HG03342 (cell line): Measurements from ENCODE around the gene TTC31.
A peak's percentile ranks its signal among the peaks of the same experiment; 100 is the strongest.

Experiments used
- ATAC-seq: cut with Tn5 transposase; IDR thresholded peaks from one replicate; pipeline ENCODE4 v1.9.1; 2021; ENCODE audit warnings: mild to moderate bottlenecking, moderate library complexity; ENCODE audit not compliant: unreplicated experiment

Gene TTC31

DNA sequence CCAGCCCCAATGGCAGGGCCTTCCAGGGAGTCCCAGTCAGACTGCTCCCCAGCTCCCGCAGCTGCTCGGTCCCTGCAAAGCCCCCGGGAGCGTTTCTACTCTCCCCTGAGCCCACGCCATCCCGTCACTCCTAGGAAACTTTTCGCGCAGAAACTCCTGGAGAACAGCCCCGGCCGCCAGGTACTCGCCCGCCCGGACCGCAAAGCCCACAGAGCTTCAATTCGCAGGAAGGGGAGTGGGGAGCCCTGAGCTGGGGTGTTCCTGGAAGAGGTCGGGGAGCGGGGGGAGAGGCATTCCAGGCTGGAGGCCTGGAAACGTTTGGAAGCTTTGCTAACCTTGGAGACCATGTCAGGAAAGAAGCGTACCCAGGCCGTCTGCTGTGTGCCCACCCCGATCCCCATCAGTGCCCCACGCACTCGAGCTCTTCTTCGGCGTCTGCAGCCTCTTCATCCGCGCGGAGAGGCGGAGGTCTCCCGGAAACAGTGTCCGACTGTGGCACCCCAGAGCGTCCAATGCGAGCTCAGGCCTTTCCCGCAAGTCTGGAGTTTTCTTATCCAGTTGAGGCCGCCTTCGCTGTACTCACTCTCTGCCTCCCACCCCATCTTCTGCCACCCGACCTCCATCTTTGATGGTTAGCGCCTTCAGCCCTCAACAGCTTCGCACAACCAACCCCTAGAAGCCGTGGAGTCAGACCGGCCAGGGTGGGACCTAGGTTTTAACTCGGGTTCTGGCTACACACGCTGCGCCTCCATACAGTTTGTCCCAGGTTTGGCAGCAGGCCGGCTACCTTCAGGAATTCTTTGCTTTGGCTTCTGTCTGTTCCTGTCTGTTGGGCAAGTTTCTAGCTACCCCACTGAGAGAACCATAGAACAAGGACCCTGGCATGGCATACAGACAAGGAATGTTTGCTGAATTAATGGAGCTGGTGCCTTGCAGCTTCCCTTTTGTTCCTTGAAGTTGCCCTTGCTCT, 20.9 kb downstream of the TTC31 start:
- ATAC-seq: no peak

DNA sequence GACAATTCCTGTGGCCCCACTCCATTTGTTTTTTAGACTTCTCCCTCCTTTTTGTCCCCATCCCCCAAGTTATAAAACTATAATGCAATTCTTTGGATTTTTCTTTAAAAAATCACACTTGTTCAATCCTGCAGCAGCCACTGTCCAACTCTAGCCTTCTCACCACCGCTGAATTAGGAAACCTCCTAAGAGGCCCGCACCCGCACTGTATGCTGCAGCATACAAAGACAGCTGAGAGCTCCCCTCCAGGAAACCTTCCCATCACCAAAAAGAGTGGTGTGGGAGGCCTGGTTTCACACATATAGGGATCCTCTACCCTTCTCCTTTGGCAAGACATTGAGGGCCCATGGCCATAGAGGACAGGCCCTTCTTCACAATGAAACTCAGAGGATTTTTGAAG, 21.7 kb downstream of the TTC31 start:
- no peak for ATAC-seq

DNA sequence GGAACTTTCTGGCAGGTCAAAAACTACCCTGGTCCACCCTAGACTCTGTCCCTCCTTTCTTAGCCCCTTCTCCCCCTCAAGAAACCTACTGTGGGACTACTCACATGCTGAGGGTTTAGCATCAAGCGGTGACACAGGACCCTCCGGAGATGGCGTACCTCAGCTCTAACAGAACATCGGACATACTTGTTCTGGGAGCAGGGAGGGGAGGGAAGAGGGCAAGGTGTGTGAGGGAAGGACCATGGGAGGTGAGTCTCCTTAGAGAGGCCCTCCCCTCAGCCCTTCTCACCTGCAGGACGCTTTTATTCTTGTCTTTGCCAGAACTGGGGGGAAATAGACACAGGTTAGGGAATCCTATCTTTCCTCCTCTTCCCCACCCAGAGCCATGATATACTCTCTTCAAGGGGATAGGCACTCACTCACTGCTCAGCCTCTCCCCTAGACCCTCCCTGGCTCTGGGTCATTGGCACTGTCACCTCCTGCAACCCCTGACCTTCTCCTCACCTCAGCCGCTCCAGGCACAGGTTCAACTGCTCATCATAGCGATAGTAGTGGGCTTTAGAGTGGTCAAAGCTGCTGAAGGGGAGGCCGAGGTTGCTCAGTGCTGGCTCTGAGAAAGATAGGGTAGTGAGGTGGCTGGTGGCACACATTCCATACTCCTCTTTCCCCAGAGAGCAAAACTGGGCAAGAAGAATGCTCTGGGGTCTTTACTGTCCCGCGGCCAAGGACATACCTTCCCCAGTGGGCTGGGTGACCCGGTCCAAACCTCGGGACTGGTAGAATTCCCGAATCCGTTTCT, 22.8 kb downstream of the TTC31 start:
- no peak for ATAC-seq

DNA sequence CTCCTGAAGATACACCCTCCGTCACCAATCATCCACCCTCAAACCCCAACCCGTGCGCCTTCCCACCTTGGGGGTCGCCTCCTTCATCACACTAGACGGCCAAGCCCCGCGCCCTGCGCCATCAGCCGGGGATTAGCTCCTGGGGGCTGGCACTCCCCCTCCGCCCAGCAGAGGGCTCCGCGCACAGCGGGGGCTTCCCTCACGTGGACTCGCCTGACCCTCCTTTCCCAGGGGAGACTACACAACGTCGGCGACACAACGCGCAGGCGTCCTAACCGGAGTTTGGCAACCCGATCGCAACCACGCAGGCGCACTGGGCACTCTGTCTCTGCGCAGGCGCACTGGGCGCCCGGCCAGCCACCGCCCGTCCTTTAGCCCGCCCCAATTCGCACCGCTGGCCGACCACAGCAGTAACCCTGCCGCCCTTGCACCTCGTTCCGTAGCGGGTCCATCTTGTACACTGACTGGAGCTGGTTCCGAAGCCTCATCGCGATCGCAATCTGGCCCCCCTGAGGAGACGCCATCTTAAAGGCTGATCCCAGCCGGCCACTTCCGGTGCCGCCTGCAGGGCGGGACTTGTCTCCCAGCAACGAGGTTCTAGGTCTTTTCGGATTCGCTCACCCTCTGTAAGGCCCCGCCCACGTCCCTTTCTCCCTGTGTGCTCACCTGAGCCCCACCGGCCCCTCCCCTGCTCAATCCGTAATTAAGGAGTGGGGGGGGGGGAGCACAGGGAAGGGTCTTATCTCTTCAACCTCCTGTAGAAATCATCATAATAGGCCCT, 24.5 kb downstream of the TTC31 start, which contains the start of gene PCGF1:
TSS of gene PCGF1 (minus strand) at position 551 of the 781 bp plus-strand sequence. CDS start at position 524, 27 bp downstream.
- ATAC-seq: peak; percentile 88

DNA sequence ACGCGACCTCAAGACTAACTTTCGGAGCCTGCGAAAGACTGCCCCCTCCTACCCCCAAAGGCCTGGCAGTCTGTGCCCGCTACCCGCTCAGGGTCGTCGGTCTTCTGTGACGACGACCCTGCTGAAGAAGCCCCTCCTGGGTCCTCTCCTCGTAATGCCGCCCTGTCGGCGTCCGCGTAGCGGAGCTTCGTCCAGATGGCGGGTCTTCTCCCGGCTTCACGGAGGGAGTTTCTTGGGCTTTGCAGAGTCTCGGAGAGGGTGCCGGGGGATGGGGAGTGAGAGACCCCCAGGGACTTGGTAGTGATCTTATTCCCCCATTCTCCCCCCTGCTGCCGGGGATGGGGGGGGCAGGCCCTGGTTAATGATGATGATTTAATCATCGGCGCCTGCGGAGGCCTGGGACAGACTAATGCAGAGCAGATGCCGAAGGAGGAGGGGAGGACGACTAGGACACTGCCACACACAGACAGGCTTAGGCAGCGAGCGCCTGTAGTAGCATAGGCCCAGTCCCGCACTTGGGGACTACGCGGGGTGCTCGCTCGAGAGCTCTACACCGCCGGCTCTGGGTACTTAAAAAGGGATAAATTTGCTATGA, 25.1 kb downstream of the TTC31 start:
- ATAC-seq: peak; percentile 1

DNA sequence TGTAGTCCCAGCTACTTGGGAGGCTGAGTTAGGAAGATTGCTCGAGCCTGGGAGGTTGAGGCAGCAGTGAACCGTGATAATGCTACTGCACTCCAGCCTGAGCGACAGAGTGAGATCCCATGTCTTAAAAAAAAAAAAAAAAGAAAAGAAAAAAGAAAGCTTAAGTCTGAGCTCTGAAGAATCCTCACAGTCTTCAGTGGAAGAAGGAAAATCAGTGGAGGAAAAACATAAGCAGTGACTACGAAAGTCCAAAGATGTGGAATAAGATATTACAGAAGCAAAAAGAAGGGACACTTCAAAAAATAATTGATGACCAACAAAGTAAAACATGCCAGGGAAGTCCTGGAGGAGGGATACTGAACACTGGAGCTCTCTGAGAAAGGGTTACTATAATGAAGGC, 27.4 kb downstream of the TTC31 start:
- no peak for ATAC-seq

DNA sequence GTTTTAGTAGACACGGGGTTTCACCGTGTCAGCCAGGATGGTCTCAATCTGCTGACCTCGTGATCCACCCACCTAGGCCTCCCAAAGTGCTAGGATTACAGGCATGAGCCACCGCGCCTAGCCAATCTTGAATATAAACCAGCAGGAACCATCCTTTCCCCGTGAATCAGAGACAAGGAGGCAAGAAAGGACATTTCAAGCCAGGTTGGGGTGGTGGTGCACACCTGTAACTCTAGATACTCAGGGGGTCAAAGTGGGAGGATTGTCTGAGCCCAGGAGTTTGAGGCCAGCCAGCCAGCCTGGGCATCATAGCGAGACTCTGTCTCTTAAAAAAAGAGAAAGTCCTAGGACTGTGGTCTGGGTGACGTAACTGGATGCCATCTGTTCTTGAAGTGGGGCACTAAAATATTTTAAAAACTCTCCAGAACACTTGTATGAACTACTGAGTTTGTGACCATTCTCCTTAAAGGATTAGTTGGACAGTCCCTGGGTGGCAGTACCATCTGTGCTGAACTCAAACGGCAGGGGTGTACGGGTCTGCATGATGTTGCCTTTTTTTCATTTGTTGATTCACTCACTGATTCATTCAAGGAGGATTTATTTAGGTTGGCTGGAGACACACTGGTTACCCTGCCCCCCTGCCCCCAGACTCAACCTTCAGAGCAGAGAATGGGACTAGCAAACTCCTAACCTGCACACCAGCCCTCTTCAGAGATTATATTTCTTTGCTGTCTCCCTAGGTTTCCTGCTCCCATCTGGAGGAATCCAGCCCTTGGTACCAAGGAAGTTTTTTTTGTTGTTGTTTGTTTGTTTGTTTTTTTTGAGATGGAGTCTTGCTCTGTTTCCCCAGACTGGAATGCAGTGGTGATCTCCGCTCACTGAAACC, 28.5 kb downstream of the TTC31 start:
- ATAC-seq: no peak

DNA sequence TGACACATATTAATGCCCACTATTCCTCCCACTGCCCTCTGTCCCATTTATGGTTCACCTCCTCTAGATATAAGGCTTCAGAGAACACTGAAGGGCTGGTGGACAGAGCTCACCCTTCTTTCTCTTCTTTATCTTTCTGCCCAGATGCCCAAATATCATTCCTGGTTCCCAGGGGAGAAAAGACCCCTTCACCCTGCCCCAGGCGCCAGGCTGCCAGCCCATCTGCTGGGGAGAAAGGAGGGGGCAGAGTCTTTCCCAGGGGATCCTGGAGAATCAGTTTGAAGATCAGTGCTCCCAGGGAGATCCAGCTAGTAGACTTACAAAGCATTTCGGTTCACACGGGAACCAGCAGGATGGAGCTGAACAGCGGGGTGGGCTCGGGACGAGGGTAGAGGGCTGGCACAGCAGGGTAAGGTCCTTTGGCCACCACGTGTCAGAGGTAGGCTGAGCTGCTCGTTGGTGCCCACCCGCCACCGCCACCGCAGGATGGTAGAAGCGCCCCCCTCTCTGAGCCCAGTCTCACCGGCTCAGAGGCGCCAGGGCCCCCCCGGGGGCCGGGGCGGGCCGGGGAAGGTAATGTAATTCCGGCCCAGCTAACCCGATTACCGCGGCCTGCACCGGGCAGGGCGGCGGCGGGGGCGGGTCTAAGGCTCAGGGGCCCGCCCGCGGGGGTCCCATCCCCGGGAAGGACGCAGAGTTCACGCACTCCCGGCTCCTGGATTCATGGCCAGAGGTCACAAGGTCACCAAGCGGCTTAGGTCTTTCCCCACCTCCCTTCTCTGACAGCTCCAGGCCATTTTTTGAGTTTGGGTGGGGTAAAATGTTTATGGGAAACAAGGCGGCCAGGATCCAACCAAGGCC, 30.1 kb downstream of the TTC31 start:
- no peak for ATAC-seq

DNA sequence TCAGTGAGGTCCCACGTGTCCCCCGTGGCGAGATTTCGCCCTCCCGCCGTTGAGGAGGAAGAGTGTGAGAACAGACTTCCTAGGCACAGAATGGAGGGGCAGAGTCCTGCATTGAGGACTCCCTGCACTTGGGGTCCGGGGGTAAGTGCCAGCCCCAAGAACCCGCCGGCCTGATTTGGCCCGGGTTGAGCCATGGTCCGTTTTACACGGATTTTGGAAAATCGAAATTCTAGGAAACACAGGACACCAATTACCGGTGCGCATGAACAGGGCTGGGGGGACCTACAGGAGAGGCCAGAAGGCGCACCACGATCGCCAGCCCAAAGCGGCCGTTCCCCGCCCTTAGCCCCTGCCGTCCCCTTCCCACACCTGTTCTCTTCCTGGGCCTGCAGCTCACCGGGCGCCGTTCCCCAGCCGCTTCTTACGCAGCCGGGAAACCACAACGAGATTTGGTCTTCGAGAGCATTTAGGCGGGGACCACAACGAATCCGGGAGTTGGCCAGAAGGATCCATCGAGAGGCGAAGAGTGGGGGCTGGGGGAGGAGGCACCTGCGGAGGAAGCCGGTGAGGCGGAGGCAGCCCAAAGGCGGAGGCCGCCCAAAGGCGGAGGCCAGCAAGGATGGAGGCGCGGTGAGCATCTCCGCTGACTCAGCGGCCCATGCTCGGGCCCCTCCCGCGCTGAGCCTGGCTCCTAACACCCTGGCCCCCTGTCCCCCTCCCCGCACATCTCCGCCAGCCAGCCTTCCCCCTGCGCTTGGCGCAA, 30.9 kb downstream of the TTC31 start:
- no peak for ATAC-seq

DNA sequence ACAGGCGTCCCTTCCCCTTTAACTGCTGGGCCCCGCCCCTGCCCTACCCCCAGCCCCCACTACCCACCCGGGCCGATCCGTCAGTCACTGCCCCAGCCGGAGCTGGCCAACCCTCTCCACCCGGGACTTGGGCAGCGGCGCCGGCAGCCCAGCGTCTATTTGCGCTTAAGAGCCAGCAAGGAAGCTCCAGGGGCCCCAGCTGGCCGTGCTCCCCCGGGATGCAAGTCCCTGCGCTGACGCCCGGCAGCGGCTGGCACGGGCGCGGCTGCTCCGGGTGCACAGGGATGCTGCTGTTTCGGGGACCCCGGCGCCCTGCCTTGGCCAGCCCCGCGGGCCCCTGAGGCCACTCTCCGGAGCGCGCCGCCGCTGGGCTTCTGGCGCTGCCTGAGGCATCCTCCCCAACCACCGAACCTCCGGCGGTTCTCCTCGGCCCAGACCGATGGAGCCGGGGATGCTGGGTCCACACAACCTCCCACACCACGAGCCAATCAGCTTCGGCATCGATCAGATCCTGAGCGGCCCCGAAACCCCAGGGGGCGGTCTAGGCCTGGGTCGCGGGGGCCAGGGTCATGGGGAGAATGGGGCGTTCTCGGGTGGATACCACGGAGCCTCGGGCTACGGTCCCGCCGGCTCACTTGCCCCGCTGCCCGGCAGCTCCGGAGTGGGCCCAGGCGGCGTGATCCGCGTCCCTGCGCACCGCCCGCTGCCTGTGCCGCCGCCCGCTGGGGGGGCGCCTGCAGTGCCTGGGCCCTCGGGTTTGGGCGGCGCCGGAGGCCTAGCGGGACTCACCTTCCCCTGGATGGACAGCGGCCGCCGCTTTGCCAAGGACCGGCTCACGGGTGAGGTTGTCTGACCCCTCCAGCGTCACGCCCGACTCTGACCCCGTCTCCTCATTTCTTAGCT, 31.7 kb downstream of the TTC31 start, which contains the start of gene TLX2:
TSS of gene TLX2 (plus strand) at position 83 of the 903 bp plus-strand sequence. CDS start at position 440, 357 bp downstream.
- ATAC-seq: no peak

DNA sequence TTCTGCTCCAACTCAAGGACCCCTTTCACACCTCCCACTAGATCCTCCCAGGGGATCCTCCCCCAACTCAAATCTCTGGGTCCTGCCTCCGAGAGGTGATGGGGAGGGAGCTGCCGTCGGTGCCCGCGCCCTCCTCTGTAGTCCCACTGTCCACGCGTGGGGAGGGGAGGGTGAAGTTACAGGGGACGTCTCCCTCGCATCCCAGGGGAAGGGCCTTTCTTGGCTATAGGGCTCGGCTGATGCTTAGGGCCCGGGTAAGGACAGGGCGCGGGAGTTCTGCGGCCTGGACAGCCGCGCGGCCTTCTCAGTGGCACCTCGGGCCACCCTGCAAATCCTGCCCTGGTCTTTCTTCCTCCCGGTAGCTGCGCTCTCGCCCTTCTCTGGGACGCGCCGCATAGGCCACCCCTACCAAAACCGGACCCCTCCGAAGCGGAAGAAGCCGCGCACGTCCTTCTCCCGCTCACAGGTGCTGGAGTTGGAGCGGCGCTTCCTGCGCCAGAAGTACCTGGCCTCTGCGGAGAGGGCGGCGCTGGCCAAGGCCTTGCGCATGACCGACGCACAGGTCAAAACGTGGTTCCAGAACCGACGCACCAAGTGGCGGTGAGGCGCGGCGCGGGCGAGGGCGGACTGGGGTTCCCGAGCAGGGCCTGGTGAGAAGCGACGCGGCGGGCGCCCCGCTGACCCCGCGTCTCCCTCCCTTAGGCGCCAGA, 32.5 kb downstream of the TTC31 start:
- ATAC-seq: no peak

DNA sequence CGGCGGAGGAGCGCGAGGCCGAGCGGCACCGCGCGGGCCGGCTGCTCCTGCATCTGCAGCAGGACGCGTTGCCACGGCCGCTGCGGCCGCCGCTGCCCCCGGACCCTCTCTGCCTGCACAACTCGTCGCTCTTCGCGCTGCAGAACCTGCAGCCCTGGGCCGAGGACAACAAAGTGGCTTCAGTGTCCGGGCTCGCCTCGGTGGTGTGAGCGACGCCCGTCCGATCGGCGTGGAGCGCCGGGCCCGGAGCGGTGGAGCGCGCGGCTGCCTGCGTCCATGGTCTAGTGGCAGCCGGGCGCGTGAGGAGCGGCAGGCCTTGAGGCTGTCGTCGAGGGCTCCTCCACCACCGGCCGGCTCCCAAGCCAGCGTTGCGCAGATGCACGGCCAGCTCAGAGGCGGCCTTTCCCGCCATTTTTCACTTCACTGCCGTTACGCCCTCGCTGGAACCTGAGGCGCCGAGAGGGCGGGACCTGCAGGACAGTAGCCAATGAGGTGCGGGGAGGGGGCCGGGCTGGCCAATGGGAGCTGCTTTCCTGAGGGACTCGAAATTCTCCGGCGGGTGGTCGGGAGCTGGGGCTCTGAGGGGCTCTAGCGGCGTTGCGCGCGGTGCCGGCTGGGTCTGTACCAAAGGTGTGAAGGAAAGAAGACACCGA, 33.2 kb downstream of the TTC31 start:
- ATAC-seq: peak; percentile 83

DNA sequence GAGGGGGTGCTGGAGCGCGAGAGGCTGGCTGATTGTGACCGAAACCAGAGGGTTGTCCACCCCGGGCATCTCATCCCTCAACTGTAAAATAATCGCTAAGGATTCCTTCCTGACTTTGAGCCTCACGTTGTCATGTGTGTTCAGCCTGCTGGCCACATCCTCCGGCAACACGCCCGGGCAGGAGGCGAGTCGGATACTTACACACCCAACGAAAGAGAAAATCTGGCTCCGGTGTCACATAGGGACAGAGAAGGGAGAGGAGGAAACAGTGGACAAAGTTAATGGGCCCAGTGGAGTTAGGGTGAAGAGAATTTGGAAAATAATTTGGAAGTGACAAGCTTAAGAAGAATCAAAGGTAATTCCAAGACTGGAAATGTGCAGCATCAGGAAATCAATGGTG, 33.8 kb downstream of the TTC31 start:
- no peak for ATAC-seq

DNA sequence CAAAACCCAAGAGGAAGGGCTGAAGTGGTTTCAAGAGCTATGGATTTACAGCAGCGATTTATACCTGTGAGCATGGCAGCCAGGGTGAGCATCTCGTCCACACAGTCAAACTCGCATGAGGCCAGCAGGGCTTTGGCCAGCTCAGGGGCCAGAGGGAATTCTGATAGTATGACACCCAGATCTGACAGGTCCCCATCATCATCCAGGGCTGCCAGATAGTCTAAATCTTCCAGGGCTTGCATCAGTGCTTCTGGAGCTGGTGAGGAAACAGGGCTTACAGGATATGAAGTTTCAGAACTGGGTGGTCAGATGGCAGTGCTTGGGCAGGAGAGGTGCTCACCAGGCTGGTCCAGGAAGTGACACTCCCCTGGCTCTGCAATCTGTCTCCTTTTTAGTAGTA, 39.6 kb downstream of the TTC31 start:
- ATAC-seq: no peak

DNA sequence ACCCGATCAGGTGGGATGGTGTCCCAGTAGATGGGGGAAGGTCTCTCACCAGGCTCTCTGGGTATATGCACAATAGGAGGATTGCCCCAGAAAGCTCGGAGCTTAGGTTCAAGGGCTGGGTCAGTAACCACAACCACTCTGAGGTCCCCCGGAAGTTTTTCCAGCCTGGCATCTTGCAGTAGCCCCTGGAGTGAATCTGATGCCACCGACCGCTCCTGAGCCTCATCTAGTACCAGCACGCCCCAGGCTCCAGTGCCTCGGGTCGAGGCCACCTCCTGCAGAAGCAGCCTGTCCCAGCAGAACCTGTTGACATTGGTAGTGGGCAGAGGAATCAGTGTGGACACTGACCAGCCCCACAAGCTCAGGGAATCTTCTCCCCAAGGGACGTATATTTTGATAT, 41.1 kb downstream of the TTC31 start:
- ATAC-seq: no peak
